ENCODE measurements around the gene TRPM8.
"Not testable (repeated sequence)": the region's sequence is repeated elsewhere in the genome, so short reads cannot be mapped to it uniquely, and the experiment has no call there.

Gene TRPM8

GRCh38 chr2:233935426-233935825 lies 18.3 kb downstream of the TRPM8 start:
- no peak for DNase-seq (ENCODE audit: low read depth in 2 of 3, low spot score in 1 of 3)

- DNase-seq (ENCODE audit: low read depth in 2 of 3, low spot score in 1 of 3), result no peak
Observed at GRCh38 chr2:233936089-233936488, 18.9 kb downstream of the TRPM8 start.

GRCh38 chr2:233938676-233939370 lies 21.6 kb downstream of the TRPM8 start:
- no peak for DNase-seq (ENCODE audit: low read depth in 2 of 3, low spot score in 1 of 3)

GRCh38 chr2:233940376-233941276 lies 23.5 kb downstream of the TRPM8 start:
- no peak for DNase-seq (ENCODE audit: low read depth in 2 of 3, low spot score in 1 of 3)

- DNase-seq (ENCODE audit: low read depth in 2 of 3, low spot score in 1 of 3), result no peak
Observed at GRCh38 chr2:233942731-233943130, 25.6 kb downstream of the TRPM8 start.

- no peak for DNase-seq (ENCODE audit: low read depth in 2 of 3, low spot score in 1 of 3)
Observed at GRCh38 chr2:233944269-233944668, 27.1 kb downstream of the TRPM8 start.

GRCh38 chr2:233944722-233945121 lies 27.5 kb downstream of the TRPM8 start:
- no peak for DNase-seq (ENCODE audit: low read depth in 2 of 3, low spot score in 1 of 3)

GRCh38 chr2:233945146-233945545 lies 28.0 kb downstream of the TRPM8 start:
- no peak for DNase-seq (ENCODE audit: low read depth in 2 of 3, low spot score in 1 of 3)

GRCh38 chr2:233950078-233950825 lies 33.1 kb downstream of the TRPM8 start:
- DNase-seq (ENCODE audit: low read depth in 2 of 3, low spot score in 1 of 3), result no peak

GRCh38 chr2:233952335-233952734 lies 35.2 kb downstream of the TRPM8 start:
- no peak for DNase-seq (ENCODE audit: low read depth in 2 of 3, low spot score in 1 of 3)

- DNase-seq (ENCODE audit: low read depth in 2 of 3, low spot score in 1 of 3), result no peak
Observed at GRCh38 chr2:233953087-233953801, 36.1 kb downstream of the TRPM8 start.

- DNase-seq (ENCODE audit: low read depth in 2 of 3, low spot score in 1 of 3), result no peak
Observed at GRCh38 chr2:233960203-233960602, 43.0 kb downstream of the TRPM8 start.

- no peak for DNase-seq (ENCODE audit: low read depth in 2 of 3, low spot score in 1 of 3)
Observed at GRCh38 chr2:233961905-233962304, 44.7 kb downstream of the TRPM8 start.

GRCh38 chr2:233964581-233964980 lies 47.4 kb downstream of the TRPM8 start:
- DNase-seq (ENCODE audit: low read depth in 2 of 3, low spot score in 1 of 3), result no peak

- DNase-seq (ENCODE audit: low read depth in 2 of 3, low spot score in 1 of 3), result no peak
Observed at GRCh38 chr2:233965032-233965603, 47.9 kb downstream of the TRPM8 start.

- DNase-seq (ENCODE audit: low read depth in 2 of 3, low spot score in 1 of 3), result not testable (repeated sequence)
Observed at GRCh38 chr2:233965646-233966045, 48.5 kb downstream of the TRPM8 start.

- no peak for DNase-seq (ENCODE audit: low read depth in 2 of 3, low spot score in 1 of 3)
Observed at GRCh38 chr2:233966388-233966787, 49.2 kb downstream of the TRPM8 start.

- DNase-seq (ENCODE audit: low read depth in 2 of 3, low spot score in 1 of 3), result no peak
Observed at GRCh38 chr2:233967164-233967563, 50.0 kb downstream of the TRPM8 start.

- DNase-seq (ENCODE audit: low read depth in 2 of 3, low spot score in 1 of 3), result no peak
Observed at GRCh38 chr2:233968556-233968955, 51.4 kb downstream of the TRPM8 start.

- not testable (repeated sequence) for DNase-seq (ENCODE audit: low read depth in 2 of 3, low spot score in 1 of 3)
Observed at GRCh38 chr2:233972460-233972859, 55.3 kb downstream of the TRPM8 start.
